SK-N-SH (cell line): ENCODE results near the gene GMPPA. TPM values are rescaled to one million over a fixed set of nuclear protein-coding genes. Genes with fewer than 3 reads are reported as not detected.

Experiments used
- CTCF ChIA-PET: fragments of 300-600, 350-600 bp; formaldehyde crosslinking; extraction: SDS; loops from one replicate; lab custom pipeline; 2021; lab: Yijun Ruan, JAX
- POLR2A ChIA-PET: fragments of 350-600 bp; sonication (Branson Sonifier 250); formaldehyde crosslinking; extraction: SDS; loops from one replicate; lab custom pipeline; 2020; ENCODE audit warnings: antibody characterized with exemption, inconsistent platforms; lab: Yijun Ruan, JAX
- DNase-seq: peaks from one replicate; pipeline ENCODE4 v3.0.0; 2012
- H2AFZ ChIP-seq: fragments of 200-600 bp; sonication (generic); 2 replicates; pipeline ENCODE4 v1.8.1; 2016; ENCODE audit warnings: antibody characterized with exemption, mild to moderate bottlenecking, low read depth
- H3F3A ChIP-seq: fragments of 200-600 bp; sonication (generic); replicated peaks from 2 replicates; pipeline ENCODE3; 2016; ENCODE audit warnings: antibody characterized with exemption, mild to moderate bottlenecking; ENCODE audit not compliant: insufficient read depth
- H3K27ac ChIP-seq, 2 experiments: fragments of 200-500 bp in 1 of 2; fragments of 200-600 bp in 1 of 2; sonication (Bioruptor generic) in 1 of 2; sonication (generic), shearing (Covaris generic) in 1 of 2; 2 replicates each; pipeline versions ENCODE4 v1.5.1 to v1.6.1; 2014 to 2016; ENCODE audit warnings: low read depth in 2 of 2, inconsistent platforms in 1 of 2, low read length in 1 of 2, mild to moderate bottlenecking in 1 of 2, mixed read lengths in 1 of 2
- H3K27me3 ChIP-seq: fragments of 200-600 bp; sonication (generic), shearing (Covaris generic); 2 replicates; pipeline ENCODE4 v1.6.1; 2016; ENCODE audit warnings: mixed run types; ENCODE audit not compliant: insufficient read depth
- H3K36me3 ChIP-seq, 2 experiments: fragments of 200-500 bp in 1 of 2; fragments of 200-600 bp in 1 of 2; sonication (Bioruptor generic) in 1 of 2; sonication (generic) in 1 of 2; replicated peaks in 1 of 2; 2 replicates each; pipeline versions ENCODE3 to v1.5.1; 2014 to 2016; ENCODE audit warnings: low read length in 1 of 2, mild to moderate bottlenecking in 1 of 2; ENCODE audit not compliant: insufficient read depth in 2 of 2, control insufficient read depth in 1 of 2
- H3K4me1 ChIP-seq, 2 experiments: fragments of 200-500 bp in 1 of 2; fragments of 200-600 bp in 1 of 2; sonication (Bioruptor generic) in 1 of 2; sonication (generic), shearing (Covaris generic) in 1 of 2; 2 replicates each; pipeline versions ENCODE4 v1.5.1 to v1.6.1; 2014 to 2016; ENCODE audit warnings: low read depth in 1 of 2, low read length in 1 of 2, mixed run types in 1 of 2; ENCODE audit not compliant: insufficient read depth in 2 of 2, control insufficient read depth in 1 of 2
- H3K4me2 ChIP-seq: fragments of 200-600 bp; sonication (generic), shearing (Covaris generic); 2 replicates; pipeline ENCODE4 v1.6.1; 2017; ENCODE audit warnings: mixed run types
- H3K4me3 ChIP-seq, 2 experiments: fragments of 200-500 bp in 1 of 2; fragments of 200-600 bp in 1 of 2; sonication (Bioruptor generic) in 1 of 2; sonication (generic), shearing (Covaris generic) in 1 of 2; 2 replicates each; pipeline versions ENCODE4 v1.5.1 to v1.8.1; 2014 to 2016; ENCODE audit warnings: low read depth in 2 of 2, inconsistent platforms in 1 of 2, low read length in 1 of 2, mild to moderate bottlenecking in 1 of 2, mixed read lengths in 1 of 2, moderate library complexity in 1 of 2
- H3K79me2 ChIP-seq: fragments of 200-600 bp; sonication (generic); 2 replicates; pipeline ENCODE4 v1.8.1; 2017; ENCODE audit warnings: mild to moderate bottlenecking; ENCODE audit not compliant: insufficient read depth
- H3K9ac ChIP-seq: fragments of 200-600 bp; sonication (generic); 2 replicates; pipeline ENCODE4 v1.6.1; 2017; ENCODE audit warnings: mixed run types
- H3K9me2 ChIP-seq: fragments of 200-600 bp; sonication (generic); 2 replicates; pipeline ENCODE4 v1.6.1; 2017; ENCODE audit warnings: mixed run types
- H3K9me3 ChIP-seq: fragments of 200-600 bp; sonication (generic); 2 replicates; pipeline ENCODE4 v1.6.1; 2017; ENCODE audit warnings: mixed run types, mild to moderate bottlenecking, moderate library complexity
- H4K20me1 ChIP-seq: fragments of 200-600 bp; sonication (generic); 2 replicates; pipeline ENCODE4 v1.6.1; 2017; ENCODE audit warnings: mild to moderate bottlenecking, mixed run types; ENCODE audit not compliant: insufficient read depth
- CHD2 ChIP-seq: fragments of 150-350 bp; IDR thresholded peaks from 2 replicates; pipeline ENCODE4 v1.6.1; 2018; ENCODE audit warnings: low read length; ENCODE audit not compliant: partially characterized antibody
- ELF1 ChIP-seq: IDR thresholded peaks from 2 replicates; pipeline ENCODE4 v1.4.0; 2012
- EP300 ChIP-seq, 2 experiments: IDR thresholded peaks; 2 replicates each; pipeline versions ENCODE4 v1.4.0 to v1.6.1; 2012; ENCODE audit warnings: borderline replicate concordance in 1 of 2, low read depth in 1 of 2, low read length in 1 of 2
- FOSL2 ChIP-seq: IDR thresholded peaks from 2 replicates; pipeline ENCODE4 v1.4.0; 2012; ENCODE audit warnings: low read depth, mild to moderate bottlenecking, moderate library complexity, borderline replicate concordance
- FOXJ3 ChIP-seq: sonication (generic); formaldehyde crosslinking; IDR thresholded peaks from 2 replicates; pipeline ENCODE4 v1.5.1; 2020; ENCODE audit warnings: mild to moderate bottlenecking, missing genetic modification reagents
- MEF2A ChIP-seq: IDR thresholded peaks from 2 replicates; pipeline ENCODE4 v1.4.0; 2012; ENCODE audit warnings: low read depth, borderline replicate concordance
- NFIC ChIP-seq: IDR thresholded peaks from 2 replicates; pipeline ENCODE4 v1.4.0; 2012; ENCODE audit warnings: borderline replicate concordance
- SIN3A ChIP-seq: IDR thresholded peaks from 2 replicates; pipeline ENCODE4 v1.6.1; 2012; ENCODE audit warnings: low read depth, mild to moderate bottlenecking, low read length, moderate library complexity, borderline replicate concordance
- TAF1 ChIP-seq: IDR thresholded peaks from 2 replicates; pipeline ENCODE4 v1.6.1; 2012; ENCODE audit warnings: low read depth, mild to moderate bottlenecking, low read length, moderate library complexity, borderline replicate concordance
- TCF12 ChIP-seq: IDR thresholded peaks from 2 replicates; pipeline ENCODE4 v1.4.0; 2012
- TEAD4 ChIP-seq: IDR thresholded peaks from 2 replicates; pipeline ENCODE4 v1.4.0; 2012; ENCODE audit warnings: mild to moderate bottlenecking, borderline replicate concordance; ENCODE audit not compliant: insufficient read depth
- USF2 ChIP-seq: fragments of 150-350 bp; IDR thresholded peaks from 2 replicates; pipeline ENCODE4 v1.6.1; 2017; ENCODE audit warnings: antibody characterized with exemption, low read length, low read depth, borderline replicate concordance
- YY1 ChIP-seq: IDR thresholded peaks from 2 replicates; pipeline ENCODE4 v1.4.0; 2012; ENCODE audit warnings: low read depth, mild to moderate bottlenecking
- WGBS: methylation state at CpG from one replicate; pipeline ENCODE4 v1.1.6; 2017; ENCODE audit warnings: low lambda C conversion rate; 5-methylcytosine and 5-hydroxymethylcytosine counted together
- polyA plus RNA-seq, 3 experiments: library from polyadenylated mRNA; depleted of rRNA; stranded (reverse); fragments of >200 nt; gene quantifications; 2 replicates each; pipeline ENCODE4 v1.2.3, GENCODE V29; 2012
- TF ChIP-seq, protein P1 (sequence below): IDR thresholded peaks from 2 replicates; pipeline ENCODE4 v1.6.1; 2012; ENCODE audit warnings: mild to moderate bottlenecking, low read depth, low read length, moderate library complexity
- TF ChIP-seq, protein P2 (sequence below): fragments of 200-600 bp; sonication (generic); IDR thresholded peaks from 2 replicates; pipeline ENCODE4 v1.6.1; 2017; ENCODE audit warnings: antibody characterized with exemption, mild to moderate bottlenecking, moderate library complexity
- TF ChIP-seq, protein P3 (sequence below): IDR thresholded peaks from 2 replicates; pipeline ENCODE4 v1.4.0; 2012; ENCODE audit warnings: low read depth, borderline replicate concordance

GMPPA gene
- polyA plus RNA-seq, 1 of the 3 experiments (the other 2 are of a cell fraction) = 61.3 TPM

GRCh38 chr2:219536425-219536824 lies 37.7 kb downstream of the GMPPA start (continued):
- no peak for TF ChIP-seq TAF1
- TF ChIP-seq EP300 (IDR thresholded peaks at IDR 0.05; ENCODE audit: borderline replicate concordance in 1 of 2, low read depth in 1 of 2, low read length in 1 of 2) = no peak
- TF ChIP-seq, all 33 proteins: peak for 0

DNA sequence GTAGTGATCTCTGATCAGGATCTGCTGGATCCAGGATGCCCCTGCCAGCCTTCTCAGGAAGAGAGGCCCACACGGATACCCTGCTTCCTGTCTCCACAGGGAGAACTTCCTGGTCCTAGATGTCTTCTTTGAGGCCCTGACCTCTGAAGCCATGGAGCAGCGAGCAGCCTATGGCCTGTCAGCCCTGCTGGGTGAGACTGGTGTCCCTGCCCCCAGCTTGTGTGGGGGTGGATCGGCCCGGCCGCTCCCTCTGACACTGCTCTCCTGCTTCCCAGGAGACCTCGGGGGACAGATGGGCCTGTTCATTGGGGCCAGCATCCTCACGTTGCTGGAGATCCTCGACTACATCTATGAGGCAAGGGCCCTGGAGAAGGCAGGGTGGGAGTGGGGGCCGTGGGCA lies 38.3 kb downstream of the GMPPA start:
- ChIA-PET POLR2A (no interaction called here), CTCF (interaction anchor here (1.0 to 62.1 kb wide), 8 partner anchors 9 to 153 kb away, joined by 3 to 2824 read pairs (median 14); partner anchors contain the start of genes ASIC4 and GMPPA)
- H3K4me2 ChIP-seq = no peak overlapping the region
- peaks cover 2 to 12% of the 10 kb centered on the region in 2 experiments; a peak in 2 of 4 replicates for H3K4me1 ChIP-seq
- DNase-seq = no peak
- no peaks in the 10 kb centered on the region for H3K27me3 ChIP-seq
- H3K27ac ChIP-seq = no peak overlapping the region
- H3K9me2 ChIP-seq = no peaks in the 10 kb centered on the region
- H3K9ac ChIP-seq = no peak overlapping the region
- peaks cover 9 to 28% of the 10 kb centered on the region in 2 experiments for H3K36me3 ChIP-seq
- no peaks in the 10 kb centered on the region for H3F3A ChIP-seq
- peaks cover 12% of the 10 kb centered on the region for H4K20me1 ChIP-seq
- peaks cover under 1% of the 10 kb centered on the region; the same call in 1 of the 2 replicates for H3K79me2 ChIP-seq
- WGBS = 89% methylated on average over 6 of the region's 9 CpGs
- no peak overlapping the region for H2AFZ ChIP-seq
- H3K9me3 ChIP-seq = no peaks in the 10 kb centered on the region
- TF ChIP-seq TEAD4 = no peak
- no peak for TF ChIP-seq ELF1
- TF ChIP-seq, protein P1, sequence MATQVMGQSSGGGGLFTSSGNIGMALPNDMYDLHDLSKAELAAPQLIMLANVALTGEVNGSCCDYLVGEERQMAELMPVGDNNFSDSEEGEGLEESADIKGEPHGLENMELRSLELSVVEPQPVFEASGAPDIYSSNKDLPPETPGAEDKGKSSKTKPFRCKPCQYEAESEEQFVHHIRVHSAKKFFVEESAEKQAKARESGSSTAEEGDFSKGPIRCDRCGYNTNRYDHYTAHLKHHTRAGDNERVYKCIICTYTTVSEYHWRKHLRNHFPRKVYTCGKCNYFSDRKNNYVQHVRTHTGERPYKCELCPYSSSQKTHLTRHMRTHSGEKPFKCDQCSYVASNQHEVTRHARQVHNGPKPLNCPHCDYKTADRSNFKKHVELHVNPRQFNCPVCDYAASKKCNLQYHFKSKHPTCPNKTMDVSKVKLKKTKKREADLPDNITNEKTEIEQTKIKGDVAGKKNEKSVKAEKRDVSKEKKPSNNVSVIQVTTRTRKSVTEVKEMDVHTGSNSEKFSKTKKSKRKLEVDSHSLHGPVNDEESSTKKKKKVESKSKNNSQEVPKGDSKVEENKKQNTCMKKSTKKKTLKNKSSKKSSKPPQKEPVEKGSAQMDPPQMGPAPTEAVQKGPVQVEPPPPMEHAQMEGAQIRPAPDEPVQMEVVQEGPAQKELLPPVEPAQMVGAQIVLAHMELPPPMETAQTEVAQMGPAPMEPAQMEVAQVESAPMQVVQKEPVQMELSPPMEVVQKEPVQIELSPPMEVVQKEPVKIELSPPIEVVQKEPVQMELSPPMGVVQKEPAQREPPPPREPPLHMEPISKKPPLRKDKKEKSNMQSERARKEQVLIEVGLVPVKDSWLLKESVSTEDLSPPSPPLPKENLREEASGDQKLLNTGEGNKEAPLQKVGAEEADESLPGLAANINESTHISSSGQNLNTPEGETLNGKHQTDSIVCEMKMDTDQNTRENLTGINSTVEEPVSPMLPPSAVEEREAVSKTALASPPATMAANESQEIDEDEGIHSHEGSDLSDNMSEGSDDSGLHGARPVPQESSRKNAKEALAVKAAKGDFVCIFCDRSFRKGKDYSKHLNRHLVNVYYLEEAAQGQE = no peak
- no peak for TF ChIP-seq TCF12
- TF ChIP-seq FOSL2 = no peak
- TF ChIP-seq MEF2A = no peak
- TF ChIP-seq, protein P2, sequence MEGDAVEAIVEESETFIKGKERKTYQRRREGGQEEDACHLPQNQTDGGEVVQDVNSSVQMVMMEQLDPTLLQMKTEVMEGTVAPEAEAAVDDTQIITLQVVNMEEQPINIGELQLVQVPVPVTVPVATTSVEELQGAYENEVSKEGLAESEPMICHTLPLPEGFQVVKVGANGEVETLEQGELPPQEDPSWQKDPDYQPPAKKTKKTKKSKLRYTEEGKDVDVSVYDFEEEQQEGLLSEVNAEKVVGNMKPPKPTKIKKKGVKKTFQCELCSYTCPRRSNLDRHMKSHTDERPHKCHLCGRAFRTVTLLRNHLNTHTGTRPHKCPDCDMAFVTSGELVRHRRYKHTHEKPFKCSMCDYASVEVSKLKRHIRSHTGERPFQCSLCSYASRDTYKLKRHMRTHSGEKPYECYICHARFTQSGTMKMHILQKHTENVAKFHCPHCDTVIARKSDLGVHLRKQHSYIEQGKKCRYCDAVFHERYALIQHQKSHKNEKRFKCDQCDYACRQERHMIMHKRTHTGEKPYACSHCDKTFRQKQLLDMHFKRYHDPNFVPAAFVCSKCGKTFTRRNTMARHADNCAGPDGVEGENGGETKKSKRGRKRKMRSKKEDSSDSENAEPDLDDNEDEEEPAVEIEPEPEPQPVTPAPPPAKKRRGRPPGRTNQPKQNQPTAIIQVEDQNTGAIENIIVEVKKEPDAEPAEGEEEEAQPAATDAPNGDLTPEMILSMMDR = no peak
- TF ChIP-seq TAF1 = no peak
- TF ChIP-seq FOXJ3 = no peak
- no peak for TF ChIP-seq CHD2
- no peak for TF ChIP-seq SIN3A
- TF ChIP-seq, protein P3, sequence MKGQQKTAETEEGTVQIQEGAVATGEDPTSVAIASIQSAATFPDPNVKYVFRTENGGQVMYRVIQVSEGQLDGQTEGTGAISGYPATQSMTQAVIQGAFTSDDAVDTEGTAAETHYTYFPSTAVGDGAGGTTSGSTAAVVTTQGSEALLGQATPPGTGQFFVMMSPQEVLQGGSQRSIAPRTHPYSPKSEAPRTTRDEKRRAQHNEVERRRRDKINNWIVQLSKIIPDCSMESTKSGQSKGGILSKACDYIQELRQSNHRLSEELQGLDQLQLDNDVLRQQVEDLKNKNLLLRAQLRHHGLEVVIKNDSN = no peak
- no peak for TF ChIP-seq YY1
- TF ChIP-seq USF2 = no peak
- no peak for TF ChIP-seq NFIC
- H3K4me3 ChIP-seq = no peak overlapping the region
